ENCODE data around the gene IL32. TPM values are rescaled to one million over a fixed set of nuclear protein-coding genes. Genes with fewer than 3 reads are reported as not detected.

Gene IL32
- total and polyA plus RNA-seq, 2 experiments from 2014 or later: 110 to 124 TPM

- H3K4me2 ChIP-seq: no peak overlapping the region
- peaks cover 4% of the 10 kb centered on the region for H3K4me1 ChIP-seq (ENCODE audit: insufficient read depth)
- no peaks in the 10 kb centered on the region for H3K9me3 ChIP-seq (ENCODE audit: low read depth)
- no peak for DNase-seq (ENCODE audit: low spot score)
- H4K20me1 ChIP-seq (ENCODE audit: insufficient read depth, poor library complexity, severe bottlenecking): no peaks in the 10 kb centered on the region
- no peak overlapping the region for H3K27ac ChIP-seq
- WGBS (ENCODE audit: low lambda C conversion rate, missing lambda C conversion rate): 39% methylated on average over 27 of the region's 27 CpGs
- TF ChIP-seq, protein P1, sequence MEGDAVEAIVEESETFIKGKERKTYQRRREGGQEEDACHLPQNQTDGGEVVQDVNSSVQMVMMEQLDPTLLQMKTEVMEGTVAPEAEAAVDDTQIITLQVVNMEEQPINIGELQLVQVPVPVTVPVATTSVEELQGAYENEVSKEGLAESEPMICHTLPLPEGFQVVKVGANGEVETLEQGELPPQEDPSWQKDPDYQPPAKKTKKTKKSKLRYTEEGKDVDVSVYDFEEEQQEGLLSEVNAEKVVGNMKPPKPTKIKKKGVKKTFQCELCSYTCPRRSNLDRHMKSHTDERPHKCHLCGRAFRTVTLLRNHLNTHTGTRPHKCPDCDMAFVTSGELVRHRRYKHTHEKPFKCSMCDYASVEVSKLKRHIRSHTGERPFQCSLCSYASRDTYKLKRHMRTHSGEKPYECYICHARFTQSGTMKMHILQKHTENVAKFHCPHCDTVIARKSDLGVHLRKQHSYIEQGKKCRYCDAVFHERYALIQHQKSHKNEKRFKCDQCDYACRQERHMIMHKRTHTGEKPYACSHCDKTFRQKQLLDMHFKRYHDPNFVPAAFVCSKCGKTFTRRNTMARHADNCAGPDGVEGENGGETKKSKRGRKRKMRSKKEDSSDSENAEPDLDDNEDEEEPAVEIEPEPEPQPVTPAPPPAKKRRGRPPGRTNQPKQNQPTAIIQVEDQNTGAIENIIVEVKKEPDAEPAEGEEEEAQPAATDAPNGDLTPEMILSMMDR (IDR thresholded peaks at IDR 0.05; ENCODE audit: poor library complexity): no peak
- TF ChIP-seq EZH2phosphoT487 (IDR thresholded peaks at IDR 0.05; ENCODE audit: low read depth, severe bottlenecking, unreplicated experiment) (no peak), EZH2 (IDR thresholded peaks at IDR 0.05; ENCODE audit: borderline replicate concordance) (no peak)
- H3K4me3 ChIP-seq: no peak overlapping the region
- H3K36me3 ChIP-seq (replicated peaks; ENCODE audit: insufficient read depth, low read depth): no peaks in the 10 kb centered on the region
- no peaks in the 10 kb centered on the region for H3K79me2 ChIP-seq
- no peak overlapping the region for H2AFZ ChIP-seq
- H3K9me2 ChIP-seq (replicated peaks; ENCODE audit: insufficient read depth): no peaks in the 10 kb centered on the region
- H3K27me3 ChIP-seq: peaks cover 10% of the 10 kb centered on the region
These were observed 36.5 kb downstream of the IL32 start for GRCh38 chr16:3101841-3102470.

DNA sequence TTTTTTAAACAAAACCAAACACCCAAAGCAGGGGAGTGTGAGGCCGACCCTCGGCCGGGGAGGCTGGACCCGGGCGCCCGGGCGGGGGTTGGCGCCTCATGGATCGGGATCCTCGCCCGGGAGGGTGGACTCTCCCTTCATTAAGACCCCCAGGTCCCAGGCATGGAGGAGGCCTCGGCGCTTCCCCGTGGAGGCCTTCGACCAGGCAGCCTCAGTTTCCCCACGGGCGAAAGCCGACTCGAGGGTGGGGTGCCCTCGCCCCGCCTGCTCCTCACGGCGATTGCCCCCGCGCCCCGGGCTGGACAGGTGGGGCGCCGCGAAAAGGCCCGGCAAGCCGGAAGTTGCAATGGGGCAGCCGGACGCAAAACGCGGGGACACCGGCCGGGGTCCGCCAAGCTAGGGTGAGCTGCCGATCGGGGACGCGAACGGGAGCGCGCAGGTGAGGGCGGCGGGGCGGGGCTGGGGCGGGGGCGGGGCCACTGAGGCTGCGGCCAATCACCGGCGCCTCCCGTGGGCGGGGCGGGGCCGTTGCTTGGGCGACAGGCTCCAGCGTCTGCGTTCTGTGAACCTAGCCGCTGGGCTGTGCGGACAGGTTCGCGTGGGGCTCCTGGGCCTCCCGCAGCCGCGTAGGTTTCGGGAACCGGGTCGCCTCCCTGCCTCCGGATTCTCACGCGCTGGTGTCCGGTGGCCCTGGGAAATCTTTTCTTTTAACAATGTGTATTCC lies 40.9 kb downstream of the IL32 start:
- TF ChIP-seq EZH2phosphoT487 (IDR thresholded peaks at IDR 0.05; ENCODE audit: low read depth, severe bottlenecking, unreplicated experiment) (no peak), EZH2 (IDR thresholded peaks at IDR 0.05; ENCODE audit: borderline replicate concordance) (no peak)
- TF ChIP-seq, protein P1 (IDR thresholded peaks at IDR 0.05; ENCODE audit: poor library complexity): no peak
- no peaks in the 10 kb centered on the region for H3K27me3 ChIP-seq
- H3K4me3 ChIP-seq: peak overlapping the region; percentile 46
- H3K9me2 ChIP-seq (replicated peaks; ENCODE audit: insufficient read depth): no peaks in the 10 kb centered on the region
- H2AFZ ChIP-seq: peak overlapping the region; percentile 95
- peak; percentile 96 for DNase-seq (ENCODE audit: low spot score)
- 2% methylated on average over 59 of the region's 74 CpGs for WGBS (ENCODE audit: low lambda C conversion rate, missing lambda C conversion rate)
- H4K20me1 ChIP-seq (ENCODE audit: insufficient read depth, poor library complexity, severe bottlenecking): no peaks in the 10 kb centered on the region
- H3K4me2 ChIP-seq: peak overlapping the region; percentile 92
- no peaks in the 10 kb centered on the region for H3K36me3 ChIP-seq (replicated peaks; ENCODE audit: insufficient read depth, low read depth)
- H3K27ac ChIP-seq: peak overlapping the region; percentile 73
- no peaks in the 10 kb centered on the region for H3K9me3 ChIP-seq (ENCODE audit: low read depth)
- no peaks in the 10 kb centered on the region for H3K79me2 ChIP-seq
- H3K4me1 ChIP-seq (ENCODE audit: insufficient read depth): no peaks in the 10 kb centered on the region

DNA sequence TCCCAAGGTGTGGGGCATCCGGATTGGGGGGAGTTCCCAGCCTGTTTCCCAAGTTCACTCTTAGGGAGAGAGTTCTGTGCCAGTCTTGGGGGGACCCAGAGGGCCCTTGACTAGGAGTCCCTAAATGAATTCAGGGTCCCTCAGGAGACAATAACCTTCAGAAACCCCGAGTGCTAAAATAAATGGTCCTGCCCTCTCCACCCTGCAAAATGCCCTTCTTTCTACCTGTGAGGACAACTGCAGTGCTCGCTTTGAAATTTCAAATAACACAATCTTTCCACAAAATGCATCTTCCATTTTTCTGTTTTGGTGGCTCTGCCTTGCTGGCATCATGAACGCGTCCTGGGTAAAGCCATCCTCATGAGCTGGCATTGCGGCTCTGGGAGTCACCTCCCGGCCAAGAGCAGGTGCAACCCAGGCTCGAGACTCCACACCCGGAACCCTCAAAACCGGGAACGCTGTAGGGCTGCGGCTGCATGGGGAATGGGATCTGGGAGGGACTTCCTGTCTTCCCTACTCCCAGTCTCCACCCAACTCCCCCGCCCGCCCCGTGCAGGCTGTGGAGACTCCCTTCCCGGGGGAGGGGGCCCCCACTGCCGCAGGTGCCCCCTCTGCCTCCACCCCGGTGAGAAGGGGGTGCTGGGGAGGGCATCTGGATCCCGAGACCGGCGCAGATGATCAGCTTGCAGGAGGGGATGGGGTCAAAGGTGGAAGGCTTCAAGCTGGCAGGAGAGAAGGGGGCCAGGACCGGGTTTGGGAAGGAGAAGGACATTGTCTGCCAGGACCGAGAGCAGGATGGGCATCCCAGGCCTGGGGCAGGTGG lies 46.8 kb downstream of the IL32 start, which contains the start of gene ZNF205:
Gene ZNF205, plus strand, starts transcription at position 529 of the 823 bp plus-strand sequence. CDS start 845 bp downstream, outside the sequence.
- H3K27me3 ChIP-seq: no peaks in the 10 kb centered on the region
- no peaks in the 10 kb centered on the region for H3K9me2 ChIP-seq (replicated peaks; ENCODE audit: insufficient read depth)
- peak; percentile 89 for DNase-seq (ENCODE audit: low spot score)
- no peaks in the 10 kb centered on the region for H3K36me3 ChIP-seq (replicated peaks; ENCODE audit: insufficient read depth, low read depth)
- H2AFZ ChIP-seq: peak within 1 kb of the TSS; percentile 88
- H4K20me1 ChIP-seq (ENCODE audit: insufficient read depth, poor library complexity, severe bottlenecking): no peaks in the 10 kb centered on the region
- 12% methylated on average over 17 of the region's 23 CpGs for WGBS (ENCODE audit: low lambda C conversion rate, missing lambda C conversion rate)
- peaks cover 10% of the 10 kb centered on the region for H3K4me1 ChIP-seq (ENCODE audit: insufficient read depth)
- TF ChIP-seq, protein P1 (IDR thresholded peaks at IDR 0.05; ENCODE audit: poor library complexity): no peak
- TF ChIP-seq EZH2phosphoT487 (IDR thresholded peaks at IDR 0.05; ENCODE audit: low read depth, severe bottlenecking, unreplicated experiment) (no peak), EZH2 (IDR thresholded peaks at IDR 0.05; ENCODE audit: borderline replicate concordance) (no peak)
- peaks cover 25% of the 10 kb centered on the region for H3K79me2 ChIP-seq
- peak within 1 kb of the TSS; percentile 61 for H3K27ac ChIP-seq
- H3K9me3 ChIP-seq (ENCODE audit: low read depth): no peaks in the 10 kb centered on the region
- H3K4me3 ChIP-seq: peak within 1 kb of the TSS; percentile 94
- peak within 1 kb of the TSS; percentile 94 for H3K4me2 ChIP-seq

Data from hepatocyte (in vitro differentiated cells).